ENCODE data around the gene PDLIM5. TPM values are rescaled to one million over a fixed set of nuclear protein-coding genes. Genes with fewer than 3 reads are reported as not detected.
"Not testable (repeated sequence)": the region's sequence is repeated elsewhere in the genome, so short reads cannot be mapped to it uniquely, and the experiment has no call there.

Gene PDLIM5
- total RNA-seq, 1 experiment from 2014 or later = 21.2 TPM

DNA sequence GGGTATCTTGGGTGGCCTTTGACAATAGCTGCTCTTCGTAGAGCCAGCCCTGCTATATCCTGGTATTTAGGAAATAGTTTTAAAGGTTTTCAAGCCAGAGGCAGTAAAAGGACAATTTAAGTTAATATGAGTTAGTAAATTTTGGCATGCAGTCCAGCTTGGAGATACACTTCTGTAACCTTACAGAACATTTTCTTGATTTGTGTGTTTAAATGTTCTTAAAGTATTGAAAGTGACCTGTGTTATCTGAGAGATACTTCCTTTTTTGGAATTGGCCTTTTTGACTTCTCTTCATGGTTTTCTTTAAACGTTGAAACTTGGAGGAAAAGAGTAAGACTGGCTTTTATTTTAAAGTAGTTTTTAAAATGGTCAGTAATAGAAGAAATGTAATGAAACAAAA lies 25.5 kb downstream of the PDLIM5 start:
- no peak for DNase-seq (ENCODE audit: low read depth, low spot score)
- in situ Hi-C loops (cut with HindIII; ENCODE audit: low pct_unique_long_range_greater_than_20kb, low sequenced_read_pairs) = no loop called here

DNA sequence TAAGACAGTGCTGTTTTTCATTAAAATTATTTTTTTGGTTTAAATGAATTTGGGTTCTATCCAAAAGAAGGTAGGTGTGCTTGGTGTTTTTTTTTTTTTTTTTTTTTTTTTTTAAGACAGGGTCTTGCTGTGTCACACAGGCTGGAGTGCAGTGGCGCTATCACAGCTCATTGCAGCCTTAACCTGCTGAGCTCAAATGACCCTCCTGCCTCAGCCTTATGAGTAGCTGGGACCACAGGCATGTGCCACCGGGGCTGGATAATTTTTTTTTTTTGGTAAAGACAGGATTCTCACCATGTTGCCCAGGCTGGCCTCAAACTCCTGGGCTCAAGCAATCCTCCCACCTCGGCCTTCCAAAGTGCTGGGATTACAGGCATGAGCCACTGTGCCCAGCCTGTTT lies 27.1 kb downstream of the PDLIM5 start:
- DNase-seq (ENCODE audit: low read depth, low spot score); in situ Hi-C loops (cut with HindIII; ENCODE audit: low pct_unique_long_range_greater_than_20kb, low sequenced_read_pairs): not testable (repeated sequence)

DNA sequence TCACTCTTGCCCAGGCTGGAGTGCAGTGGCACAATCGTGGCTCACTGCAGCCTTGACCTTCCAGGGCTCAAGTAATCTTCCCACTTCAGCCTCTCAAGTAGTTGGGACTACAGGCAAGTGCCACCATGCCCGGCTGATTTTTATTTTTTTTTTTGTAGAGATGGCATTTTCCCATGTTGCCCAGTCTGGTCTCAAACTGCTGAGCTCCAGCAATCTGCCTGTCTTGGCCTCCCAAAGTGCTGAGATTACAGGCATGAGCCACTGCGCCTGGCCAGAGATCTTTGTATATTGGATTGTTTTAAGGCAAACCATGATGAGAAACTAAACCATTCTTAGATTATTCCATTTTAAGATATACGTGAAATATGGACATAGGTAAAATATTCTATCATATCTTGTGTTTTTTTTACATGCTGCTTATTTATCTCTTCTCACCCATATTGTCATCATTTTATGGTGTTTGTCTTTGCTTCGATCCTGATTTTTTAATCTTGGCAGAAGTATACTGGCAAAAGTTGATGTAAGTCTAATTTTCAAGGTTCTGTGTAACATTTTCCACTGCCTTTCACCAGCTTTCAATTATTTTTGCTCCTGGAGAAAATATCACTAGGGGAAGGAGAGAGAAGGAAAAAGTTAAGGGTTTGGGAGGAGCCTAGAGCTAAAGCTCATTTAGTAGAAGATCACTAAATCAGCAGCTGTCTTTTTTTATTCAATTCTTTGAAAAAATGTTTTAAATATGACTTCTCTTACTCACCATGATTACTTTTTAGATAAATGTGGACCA lies 27.8 kb downstream of the PDLIM5 start:
- in situ Hi-C loops (cut with HindIII; ENCODE audit: low pct_unique_long_range_greater_than_20kb, low sequenced_read_pairs) = no loop called here
- DNase-seq (ENCODE audit: low read depth, low spot score) = no peak

DNA sequence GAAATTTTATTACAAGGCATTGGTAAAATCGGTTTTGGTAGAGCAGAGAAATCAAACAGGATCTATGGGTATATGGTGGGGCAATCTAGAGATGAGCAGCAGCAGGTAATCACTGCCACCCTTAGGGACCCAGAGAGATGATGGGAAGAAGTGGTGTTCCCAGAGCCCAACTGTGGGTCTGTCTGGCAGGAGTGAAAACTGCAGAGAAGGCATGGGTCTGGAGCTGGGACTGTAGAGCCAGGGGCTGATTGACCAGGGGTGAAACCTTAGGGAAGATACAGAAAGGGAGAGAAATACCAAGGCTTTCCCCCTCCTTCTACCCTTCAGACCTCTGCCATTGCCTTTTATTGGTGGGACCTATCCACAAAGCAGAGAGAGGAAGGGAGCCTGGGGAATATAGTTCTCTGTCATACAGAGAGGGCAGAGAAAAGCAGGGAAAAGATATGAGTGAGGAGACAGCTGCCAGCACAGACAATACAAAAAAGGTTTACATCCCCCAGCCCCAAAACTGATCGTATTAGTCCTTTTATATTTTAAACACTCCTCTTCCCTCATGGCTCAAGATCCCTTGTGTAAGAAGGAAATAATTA lies 28.7 kb downstream of the PDLIM5 start:
- DNase-seq (ENCODE audit: low read depth, low spot score) = no peak
- in situ Hi-C loops (cut with HindIII; ENCODE audit: low pct_unique_long_range_greater_than_20kb, low sequenced_read_pairs) = no loop called here

DNA sequence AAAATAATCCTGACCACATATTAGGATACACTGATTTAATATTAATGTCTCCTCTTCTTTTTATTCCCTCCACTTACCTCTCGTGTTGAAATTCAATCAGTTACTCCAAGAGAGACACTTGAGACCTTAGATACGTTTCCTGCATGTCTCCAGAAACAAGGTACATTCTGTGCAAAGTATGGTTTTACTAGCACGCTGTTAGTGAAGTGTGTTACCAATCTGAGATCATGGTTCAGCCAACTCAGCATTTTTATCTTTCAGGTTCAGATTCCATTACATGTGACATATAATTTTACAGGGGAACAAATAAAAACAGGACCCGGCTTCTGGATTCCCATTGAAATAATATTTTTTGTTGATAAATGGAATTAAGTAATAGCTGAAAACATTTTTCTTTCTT lies 32.2 kb downstream of the PDLIM5 start:
- in situ Hi-C loops (cut with HindIII; ENCODE audit: low pct_unique_long_range_greater_than_20kb, low sequenced_read_pairs) = no loop called here
- DNase-seq (ENCODE audit: low read depth, low spot score) = no peak

DNA sequence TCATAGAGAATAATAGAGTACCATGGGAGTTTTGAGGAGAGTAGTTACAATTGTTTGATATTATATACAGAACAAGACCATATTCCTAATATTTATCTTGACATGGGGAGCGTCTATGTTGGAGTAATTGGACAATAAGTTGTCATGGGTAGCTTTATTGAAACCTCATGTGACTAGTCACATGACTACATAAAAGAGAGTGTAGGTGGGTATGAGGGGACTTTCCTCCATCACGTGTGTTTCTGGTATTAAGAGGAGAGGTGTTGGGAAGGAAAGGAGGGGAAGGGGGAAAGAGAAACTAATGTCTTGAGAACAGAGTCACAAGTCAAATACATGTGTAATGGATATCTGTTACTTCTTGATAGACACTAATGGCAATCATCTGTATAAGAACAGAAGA lies 33.1 kb downstream of the PDLIM5 start:
- in situ Hi-C loops (cut with HindIII; ENCODE audit: low pct_unique_long_range_greater_than_20kb, low sequenced_read_pairs) = no loop called here
- no peak for DNase-seq (ENCODE audit: low read depth, low spot score)

DNA sequence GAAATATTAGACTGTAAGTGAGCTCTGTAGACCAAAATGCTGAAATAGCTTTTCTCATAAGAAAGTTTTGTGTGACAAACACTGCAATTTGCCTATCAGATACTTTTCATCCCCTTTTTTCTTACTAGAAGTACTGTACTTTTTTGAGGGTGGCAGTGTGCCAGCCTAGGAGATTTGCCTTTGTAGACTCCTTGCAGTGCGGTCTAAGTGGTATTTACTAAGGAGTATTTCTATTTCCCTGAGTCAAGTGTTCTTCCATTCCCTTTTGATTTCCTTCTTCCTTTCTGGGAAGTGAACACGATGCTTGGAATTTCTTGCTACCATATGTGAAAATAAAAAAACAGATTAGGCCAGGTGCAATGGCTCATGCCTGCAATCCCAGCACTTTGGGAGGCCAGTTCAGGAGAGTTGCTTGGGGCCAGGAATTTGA lies 34.6 kb downstream of the PDLIM5 start:
- DNase-seq (ENCODE audit: low read depth, low spot score) = no peak
- in situ Hi-C loops (cut with HindIII; ENCODE audit: low pct_unique_long_range_greater_than_20kb, low sequenced_read_pairs) = no loop called here

DNA sequence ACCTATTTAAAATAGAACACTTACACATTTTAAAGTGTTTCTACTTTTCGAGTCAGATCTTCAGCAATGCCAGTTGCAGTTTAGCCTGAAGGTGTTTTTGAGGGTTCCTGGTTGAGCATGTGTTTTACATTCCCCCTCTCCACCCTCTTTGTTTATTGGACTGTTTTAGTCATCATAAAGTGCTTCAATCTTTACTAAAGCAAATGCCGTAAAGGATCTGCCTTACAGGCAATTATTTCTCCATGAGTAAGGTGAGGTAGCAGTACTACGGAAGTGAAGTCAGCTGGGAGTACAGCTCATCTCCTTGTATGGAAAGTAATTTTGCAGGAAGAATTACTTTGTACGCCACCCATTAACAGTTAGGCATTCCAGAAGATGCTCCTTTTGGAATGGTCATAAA lies 36.9 kb downstream of the PDLIM5 start:
- peak; percentile 1 for DNase-seq (ENCODE audit: low read depth, low spot score)
- in situ Hi-C loops (cut with HindIII; ENCODE audit: low pct_unique_long_range_greater_than_20kb, low sequenced_read_pairs) = no loop called here

DNA sequence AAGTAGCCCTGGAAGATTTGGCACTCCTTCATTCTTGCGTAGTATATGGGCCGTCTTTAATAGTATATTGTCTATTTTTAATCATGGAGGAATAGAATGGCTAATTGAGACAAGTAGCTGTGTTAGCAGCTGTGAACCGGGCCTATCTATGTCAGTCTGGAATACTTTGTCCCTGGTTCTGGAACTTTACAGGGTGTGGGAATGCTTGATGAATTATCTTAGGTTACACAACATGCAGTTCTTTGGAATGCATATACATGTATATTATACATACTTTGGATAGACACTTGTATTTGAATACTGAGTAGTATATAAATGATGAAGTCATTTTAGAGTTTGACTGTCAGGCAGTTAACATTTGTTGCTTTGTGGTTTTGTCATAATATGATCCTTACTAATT lies 37.4 kb downstream of the PDLIM5 start:
- in situ Hi-C loops (cut with HindIII; ENCODE audit: low pct_unique_long_range_greater_than_20kb, low sequenced_read_pairs) = no loop called here
- no peak for DNase-seq (ENCODE audit: low read depth, low spot score)

DNA sequence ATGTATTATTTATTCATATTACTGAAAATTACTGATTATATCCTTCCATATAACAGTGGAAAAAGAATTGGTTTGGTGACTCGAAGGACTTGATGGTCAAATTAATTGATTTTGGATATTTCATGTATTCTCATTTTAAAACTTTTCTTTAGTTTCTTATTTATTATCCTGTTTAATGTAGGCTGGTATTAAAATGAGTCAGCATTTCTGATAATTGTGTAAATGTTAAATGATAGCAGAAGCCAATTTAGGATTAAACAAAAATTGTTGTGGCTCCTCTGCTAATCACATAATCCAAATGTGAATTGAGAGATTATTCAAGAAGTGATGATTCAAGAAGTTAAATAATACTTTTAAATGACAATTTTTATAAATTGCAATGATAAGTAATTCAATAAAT lies 38.7 kb downstream of the PDLIM5 start:
- in situ Hi-C loops (cut with HindIII; ENCODE audit: low pct_unique_long_range_greater_than_20kb, low sequenced_read_pairs) = no loop called here
- no peak for DNase-seq (ENCODE audit: low read depth, low spot score)

DNA sequence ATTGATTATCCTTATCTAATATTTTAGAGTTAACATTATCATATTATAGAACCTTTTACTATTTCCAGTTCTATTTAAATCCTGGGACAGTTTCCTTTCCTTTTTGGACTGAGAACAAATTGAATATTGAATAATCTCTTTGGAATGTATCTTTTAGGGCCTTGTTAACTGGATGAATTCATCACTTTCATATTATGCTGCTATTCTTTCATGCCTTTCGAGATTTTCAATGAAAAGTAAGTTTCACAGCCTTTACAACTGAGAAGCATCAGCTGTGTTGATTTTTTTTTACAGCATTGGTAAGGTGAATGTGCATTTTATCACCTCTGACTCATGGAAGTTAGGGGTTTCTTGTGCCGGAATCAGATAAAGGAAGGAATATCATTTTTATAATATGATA lies 39.6 kb downstream of the PDLIM5 start:
- in situ Hi-C loops (cut with HindIII; ENCODE audit: low pct_unique_long_range_greater_than_20kb, low sequenced_read_pairs) = no loop called here
- no peak for DNase-seq (ENCODE audit: low read depth, low spot score)

DNA sequence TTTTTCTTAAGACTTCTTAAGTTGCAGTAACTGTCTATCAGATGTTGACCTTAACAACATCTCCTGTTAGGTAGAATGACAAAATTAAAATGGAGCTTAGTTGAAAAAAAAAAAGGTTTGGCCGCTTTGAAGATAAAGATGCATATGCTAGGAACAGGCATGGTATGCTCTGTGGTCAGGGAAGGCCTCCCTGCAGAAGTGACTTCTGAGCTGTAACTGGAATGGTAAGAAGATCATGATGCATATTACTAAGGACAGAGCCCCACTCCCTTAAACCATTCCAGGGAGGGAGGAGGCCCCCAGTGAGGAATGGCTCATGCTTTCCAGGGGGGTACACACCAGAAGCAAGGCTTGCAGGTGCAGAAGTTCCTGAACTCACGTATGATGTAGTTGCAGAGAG lies 43.7 kb downstream of the PDLIM5 start:
- in situ Hi-C loops (cut with HindIII; ENCODE audit: low pct_unique_long_range_greater_than_20kb, low sequenced_read_pairs) = no loop called here

DNA sequence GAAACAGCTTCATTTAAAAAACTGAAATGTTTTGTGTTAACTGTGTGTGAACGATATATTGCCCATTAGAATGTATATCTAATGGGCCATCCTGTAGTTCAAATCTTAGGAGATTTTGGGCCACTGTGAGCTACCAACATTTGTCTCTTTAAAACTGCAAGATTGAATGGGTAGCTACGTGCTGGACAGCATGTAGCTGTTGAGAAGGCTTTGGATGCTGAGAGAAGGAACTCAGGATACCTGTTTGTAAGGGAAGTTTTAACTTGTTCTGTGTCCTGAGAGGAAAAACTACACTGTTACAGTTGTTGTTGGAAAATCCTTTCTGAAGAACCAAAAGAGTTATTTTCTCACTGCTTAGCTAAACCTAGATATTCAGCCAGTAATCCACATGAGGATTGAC lies 45.9 kb downstream of the PDLIM5 start:
- no peak for DNase-seq (ENCODE audit: low read depth, low spot score)
- in situ Hi-C loops (cut with HindIII; ENCODE audit: low pct_unique_long_range_greater_than_20kb, low sequenced_read_pairs) = no loop called here

More for the DNA sequence above, 43.7 kb downstream of the PDLIM5 start:
- no peak for DNase-seq (ENCODE audit: low read depth, low spot score)

DNA sequence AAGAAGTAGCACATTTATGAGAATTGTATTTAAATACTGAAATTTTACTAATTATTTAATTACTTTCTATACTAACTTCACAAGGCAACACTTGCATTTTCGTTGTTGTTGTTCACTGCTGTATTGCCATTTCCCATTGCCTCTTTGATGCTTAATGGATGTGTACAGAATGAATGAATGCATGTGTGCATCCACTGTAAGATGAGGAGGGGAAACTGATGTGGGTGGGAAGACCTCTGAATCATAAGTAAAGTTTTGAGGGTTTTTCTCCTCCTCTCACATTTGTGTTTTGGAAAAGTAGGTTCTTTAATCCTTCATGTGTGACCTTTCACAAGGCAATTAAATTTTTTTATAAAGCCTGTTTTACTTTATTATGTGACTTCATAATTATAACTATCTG lies 46.8 kb downstream of the PDLIM5 start:
- DNase-seq (ENCODE audit: low read depth, low spot score) = no peak
- in situ Hi-C loops (cut with HindIII; ENCODE audit: low pct_unique_long_range_greater_than_20kb, low sequenced_read_pairs) = no loop called here

DNA sequence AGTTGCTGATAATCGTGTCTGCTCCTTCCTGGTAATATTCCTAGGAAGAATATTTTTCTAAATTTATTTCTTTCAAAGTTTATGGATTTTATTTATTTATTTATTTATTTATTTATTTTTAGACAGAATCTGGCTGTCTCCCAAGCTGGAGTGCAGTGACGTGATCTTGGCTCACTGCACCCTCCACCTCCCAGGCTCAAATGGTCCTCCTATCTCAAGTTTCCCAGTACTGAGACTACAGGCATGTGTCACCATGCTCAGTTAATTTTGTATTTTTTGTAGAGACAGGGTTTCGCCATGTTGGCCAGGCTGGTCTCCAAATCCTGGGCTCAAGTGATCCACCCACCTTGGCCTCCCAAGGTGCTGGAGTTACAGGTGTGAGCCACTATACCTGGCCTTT lies 48.9 kb downstream of the PDLIM5 start:
- in situ Hi-C loops (cut with HindIII; ENCODE audit: low pct_unique_long_range_greater_than_20kb, low sequenced_read_pairs) = no loop called here
- DNase-seq (ENCODE audit: low read depth, low spot score) = no peak

DNA sequence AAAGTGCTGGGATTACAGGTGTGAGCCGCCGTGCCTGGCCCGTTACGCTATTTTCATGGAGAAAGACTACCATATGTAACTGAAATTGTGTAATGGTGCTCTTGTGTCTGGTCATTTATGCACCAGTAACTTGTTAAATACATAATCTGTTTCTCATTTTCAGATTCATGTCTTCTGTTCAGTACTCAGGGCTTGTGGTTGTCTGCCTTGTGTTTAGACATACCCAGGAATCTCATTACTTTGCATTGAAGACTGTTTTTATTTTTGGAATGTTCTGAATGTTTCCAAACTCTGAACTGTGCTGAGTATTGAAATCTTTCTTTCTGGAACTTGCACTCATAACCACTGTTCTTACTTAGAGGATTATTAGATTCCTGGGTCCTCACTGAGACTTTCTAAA lies 52.8 kb downstream of the PDLIM5 start:
- no peak for DNase-seq (ENCODE audit: low read depth, low spot score)
- in situ Hi-C loops (cut with HindIII; ENCODE audit: low pct_unique_long_range_greater_than_20kb, low sequenced_read_pairs) = no loop called here

DNA sequence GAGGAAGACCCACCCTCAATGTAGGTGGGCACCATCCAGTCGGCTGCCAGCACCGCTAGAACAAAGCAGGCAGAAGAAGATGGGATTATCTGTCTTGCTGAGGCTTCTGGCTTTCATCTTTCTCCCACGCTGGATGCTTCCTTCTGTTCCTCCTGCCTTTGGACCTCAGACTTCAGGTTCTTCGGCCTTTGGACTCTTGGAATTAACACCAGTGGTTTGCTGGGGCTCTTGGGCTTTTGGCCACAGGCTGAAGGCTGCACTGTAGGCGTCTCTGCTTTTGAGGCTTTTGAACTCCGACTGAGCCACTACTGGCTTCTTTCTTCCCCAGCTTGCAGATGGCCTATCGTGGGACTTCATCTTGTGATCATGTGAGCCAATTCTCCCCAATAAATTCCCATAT lies 55.1 kb downstream of the PDLIM5 start:
- DNase-seq (ENCODE audit: low read depth, low spot score) = no peak
- in situ Hi-C loops (cut with HindIII; ENCODE audit: low pct_unique_long_range_greater_than_20kb, low sequenced_read_pairs) = no loop called here

DNA sequence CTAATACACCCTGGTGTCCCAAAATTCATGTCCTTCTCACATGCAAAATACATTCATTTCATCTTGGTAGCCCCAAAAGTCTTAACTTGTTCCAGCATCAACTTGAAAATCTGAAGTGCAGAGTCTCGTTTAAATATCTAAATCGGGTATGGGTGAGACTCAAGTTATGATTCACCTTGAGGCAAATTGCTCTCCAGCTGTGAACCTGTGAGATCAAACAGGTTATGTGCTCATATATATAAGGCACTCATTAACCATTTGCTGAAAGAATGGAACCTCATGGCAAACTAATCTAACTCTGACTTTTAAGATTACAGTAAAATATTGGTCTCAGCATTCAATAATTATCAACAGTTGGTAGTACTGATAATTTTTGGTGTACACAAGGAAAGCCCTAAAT lies 55.5 kb downstream of the PDLIM5 start:
- DNase-seq (ENCODE audit: low read depth, low spot score) = no peak

DNA sequence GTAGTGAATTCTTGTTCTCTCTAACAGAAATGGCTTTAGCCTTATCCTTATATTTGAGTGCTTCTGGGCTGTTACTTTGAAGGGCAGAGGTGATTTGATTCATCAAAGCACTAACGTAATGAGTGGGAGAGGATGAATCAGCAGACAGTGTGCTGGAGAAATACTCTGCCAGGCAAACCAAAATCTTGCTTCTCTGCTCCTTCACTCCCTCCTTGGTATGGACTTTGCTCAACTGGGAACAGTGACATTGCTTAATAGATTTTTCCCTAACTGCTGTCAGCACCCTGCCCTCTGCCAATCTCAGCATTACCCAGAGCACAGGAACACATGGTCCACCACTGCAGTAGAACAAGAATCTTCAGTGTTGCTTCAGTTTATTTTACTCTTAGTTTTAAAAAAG lies 56.0 kb downstream of the PDLIM5 start:
- in situ Hi-C loops (cut with HindIII; ENCODE audit: low pct_unique_long_range_greater_than_20kb, low sequenced_read_pairs) = no loop called here
- no peak for DNase-seq (ENCODE audit: low read depth, low spot score)

More for the DNA sequence above, 55.5 kb downstream of the PDLIM5 start:
- in situ Hi-C loops (cut with HindIII; ENCODE audit: low pct_unique_long_range_greater_than_20kb, low sequenced_read_pairs) = no loop called here

Data from SK-MEL-5 (cell line).